ENCODE data around the gene RNU11.
"Not testable (repeated sequence)": the region's sequence is repeated elsewhere in the genome, so short reads cannot be mapped to it uniquely, and the experiment has no call there.

The RNU11 gene

DNA sequence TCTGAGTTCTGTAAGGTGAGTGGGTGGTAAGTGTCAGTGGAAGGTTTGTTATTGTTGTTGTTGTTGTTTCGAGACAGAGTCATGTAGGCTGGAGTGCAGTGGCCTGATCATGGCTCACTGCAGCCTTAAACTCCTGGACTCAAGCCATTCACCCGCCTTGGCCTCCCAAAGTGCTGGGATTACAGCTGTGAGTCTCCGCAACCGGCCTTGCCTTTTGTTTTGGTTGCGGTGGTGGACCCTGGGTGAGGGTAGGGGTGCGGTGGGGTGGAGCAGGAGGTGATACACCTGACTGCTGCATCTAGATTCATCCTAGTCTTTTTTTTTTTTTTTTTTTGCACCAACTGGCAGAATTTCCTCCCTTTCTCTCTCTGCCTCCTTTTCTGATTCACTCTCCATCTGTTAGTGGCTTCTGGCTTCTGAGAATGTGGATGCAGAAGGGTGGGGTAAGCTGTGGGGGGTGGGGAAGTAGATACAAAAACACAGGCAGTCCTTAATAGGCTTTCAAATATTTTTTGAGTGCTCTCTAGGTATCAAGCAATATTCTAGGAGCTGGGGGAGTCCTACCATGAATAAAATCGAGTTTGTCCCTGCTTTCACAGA, 15.6 kb downstream of the RNU11 start:
- no peak for DNase-seq

DNA sequence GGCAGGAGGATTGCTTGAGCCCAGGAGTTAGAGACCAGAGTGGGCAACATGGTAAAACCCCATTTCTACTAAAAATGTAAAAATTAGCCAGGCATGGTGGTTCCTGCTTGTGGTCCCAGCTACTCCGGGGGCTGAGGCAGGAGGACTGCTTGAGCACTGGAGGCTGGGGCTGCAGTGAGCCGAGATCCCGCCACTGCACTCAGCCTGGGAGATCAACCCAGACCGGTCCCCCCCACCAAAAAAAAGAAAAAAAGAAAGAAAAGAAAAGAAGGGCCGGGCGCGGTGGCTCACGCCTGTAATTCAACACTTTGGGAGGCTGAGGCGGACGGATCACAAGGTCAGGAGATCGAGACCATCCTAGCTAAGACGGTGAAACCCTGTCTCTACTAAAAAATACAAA, 18.4 kb downstream of the RNU11 start:
- DNase-seq: no peak

DNA sequence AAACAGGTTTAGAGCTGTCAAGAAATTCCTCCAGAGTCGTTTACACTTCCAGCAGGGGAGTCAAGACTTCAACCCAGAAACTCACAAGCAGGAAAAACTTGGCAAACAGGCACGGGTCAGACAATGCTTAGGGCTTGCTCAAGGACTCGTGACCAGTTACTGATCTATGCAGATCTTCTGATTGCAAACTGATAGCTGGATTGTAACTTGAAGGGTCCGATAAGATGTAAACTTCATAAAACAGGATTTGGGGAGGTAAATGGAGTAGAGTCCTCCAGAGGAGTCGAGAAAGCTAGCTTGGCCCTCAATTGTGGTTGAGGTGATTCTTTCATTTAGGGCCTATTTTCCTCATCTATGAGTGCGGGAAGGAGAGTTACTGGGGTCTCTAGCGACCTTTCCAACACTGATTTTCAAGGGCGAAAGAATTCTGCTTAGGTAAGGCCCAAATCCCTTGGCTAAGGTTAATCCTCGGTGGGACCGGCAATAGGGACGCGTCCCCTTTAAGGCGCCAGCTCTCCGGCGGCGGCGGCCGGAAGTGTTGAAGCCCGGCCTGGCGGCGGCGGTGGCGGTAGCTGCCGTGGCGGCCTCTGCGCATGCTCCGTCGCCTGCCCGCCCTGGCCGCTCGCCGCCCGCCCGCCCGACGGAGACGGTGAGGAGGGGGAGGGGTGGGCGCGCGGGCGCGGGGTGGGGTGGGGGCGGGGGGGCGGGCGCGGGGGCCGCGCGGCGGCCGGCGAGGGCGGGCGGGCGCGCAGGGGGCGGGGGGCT, 20.0 kb downstream of the RNU11 start, which contains the start of gene GMEB1:
TSS of gene GMEB1 (plus strand) at position 594 of the 765 bp plus-strand sequence. CDS start 14,829 bp downstream, outside the sequence.
- peak; percentile 92 to 98 (median 96) for DNase-seq

GRCh38 chr1:28668956-28669723, 20.7 kb downstream of the RNU11 start:
- DNase-seq: peak; percentile 80 to 95 (median 88)

DNA sequence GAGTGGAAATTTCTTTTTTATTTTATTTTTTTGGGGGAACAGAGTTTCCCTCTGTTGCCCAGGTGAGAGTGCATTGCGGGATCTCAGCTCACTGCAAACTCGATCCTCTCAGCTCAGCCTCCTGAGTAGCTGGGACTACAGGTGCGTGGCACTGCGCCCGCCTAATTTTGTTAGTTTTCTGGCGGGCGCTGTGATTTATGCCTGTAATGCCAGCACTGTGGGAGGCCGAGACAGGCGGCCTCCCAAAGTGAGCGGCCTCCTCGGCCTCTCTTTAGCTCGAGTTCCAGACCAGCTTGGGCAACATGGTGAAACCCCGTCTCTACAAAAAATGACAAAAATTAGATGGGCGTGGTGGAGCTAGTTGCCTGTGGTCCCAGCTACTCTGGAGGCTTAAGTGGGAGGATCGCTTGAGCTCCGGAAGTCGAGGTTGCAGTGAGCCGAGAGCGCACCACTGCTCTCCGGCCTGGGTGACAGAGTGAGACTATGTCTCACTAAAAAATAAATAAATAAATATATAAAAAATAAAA, 22.9 kb downstream of the RNU11 start:
- DNase-seq: no peak

DNA sequence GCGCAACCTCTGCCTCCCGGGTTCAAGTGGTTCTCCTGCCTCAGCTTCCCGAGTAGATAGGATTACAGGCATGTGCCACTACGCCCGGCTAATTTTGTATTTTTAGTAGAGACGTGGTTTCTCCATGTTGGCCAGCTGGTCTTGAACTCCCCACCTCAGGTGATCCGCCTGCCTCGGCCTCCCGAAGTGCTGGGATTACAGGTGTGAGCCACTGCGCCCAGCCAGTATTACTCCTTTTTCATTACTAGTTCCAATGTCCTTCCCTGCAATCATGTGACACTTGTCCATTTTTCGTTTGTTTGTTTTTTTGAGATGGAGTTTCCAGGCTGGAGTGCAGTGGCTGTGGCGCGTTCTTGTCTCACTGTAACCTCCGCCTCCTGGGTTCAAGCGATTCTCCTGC, 24.6 kb downstream of the RNU11 start:
- DNase-seq: not testable (repeated sequence)

- no peak for DNase-seq
Observed at GRCh38 chr1:28675924-28676257, 27.5 kb downstream of the RNU11 start.

- DNase-seq: no peak
Observed at GRCh38 chr1:28680151-28680550, 31.8 kb downstream of the RNU11 start.

- DNase-seq: no peak
Observed at GRCh38 chr1:28682840-28683239, 34.4 kb downstream of the RNU11 start.

GRCh38 chr1:28684937-28685336, 36.5 kb downstream of the RNU11 start:
- no peak for DNase-seq

DNA sequence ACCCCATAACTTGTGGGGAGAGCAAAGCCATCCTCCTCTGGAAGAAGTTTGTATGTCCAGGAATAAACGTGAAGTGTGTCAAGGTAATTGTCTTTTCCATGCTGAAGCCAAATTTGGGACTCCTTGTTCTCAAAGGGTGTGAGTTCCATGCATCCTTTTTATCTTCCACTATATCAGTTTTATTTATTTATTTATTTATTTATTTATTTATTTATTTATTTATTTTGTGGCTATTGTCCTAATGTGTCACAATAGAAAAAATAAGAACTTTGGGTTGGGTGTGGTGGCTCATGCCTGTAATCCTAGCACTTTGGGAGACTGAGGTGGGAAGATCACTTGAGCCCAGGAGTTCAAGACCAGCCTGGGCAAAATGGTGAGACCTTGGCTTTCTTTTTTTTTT, 43.2 kb downstream of the RNU11 start:
- not testable (repeated sequence) for DNase-seq
